HCEC 1CT (cell line): ENCODE results near the gene NR3C2.

Experiments used
- DNase-seq: peaks from one replicate; pipeline ENCODE4 v3.0.0-alpha.2; 2017

The NR3C2 gene

DNA sequence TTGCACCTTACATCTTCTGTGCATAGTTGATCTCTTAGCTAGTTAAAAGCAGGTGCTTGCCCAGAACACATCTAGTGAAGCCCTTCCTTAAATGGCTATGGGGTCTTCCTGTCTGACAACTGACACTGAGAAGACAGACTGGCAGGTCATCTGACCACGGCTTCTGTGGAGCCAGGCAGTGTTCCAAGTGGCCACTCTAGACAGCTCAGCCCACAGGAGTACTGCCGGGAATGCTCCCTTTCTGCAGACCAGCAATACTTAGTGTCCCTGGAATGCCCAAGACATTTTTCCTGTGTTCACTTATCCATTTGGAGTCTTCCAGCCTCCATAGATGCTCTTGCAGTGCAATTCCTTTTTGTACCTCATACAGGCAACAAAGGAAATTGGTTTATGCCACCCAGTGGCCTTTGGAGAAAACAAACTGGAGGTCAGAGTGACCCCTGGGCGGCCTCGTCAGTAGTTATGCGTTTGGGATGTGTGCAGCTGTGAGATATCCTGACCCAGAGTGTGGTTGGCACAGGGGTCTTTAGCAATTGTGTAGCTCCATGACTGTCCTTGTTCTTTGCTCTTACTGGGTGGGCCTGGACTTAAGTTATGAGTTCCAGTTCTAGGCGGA lies 374.8 kb downstream of the NR3C2 start:
- DNase-seq = no peak

DNA sequence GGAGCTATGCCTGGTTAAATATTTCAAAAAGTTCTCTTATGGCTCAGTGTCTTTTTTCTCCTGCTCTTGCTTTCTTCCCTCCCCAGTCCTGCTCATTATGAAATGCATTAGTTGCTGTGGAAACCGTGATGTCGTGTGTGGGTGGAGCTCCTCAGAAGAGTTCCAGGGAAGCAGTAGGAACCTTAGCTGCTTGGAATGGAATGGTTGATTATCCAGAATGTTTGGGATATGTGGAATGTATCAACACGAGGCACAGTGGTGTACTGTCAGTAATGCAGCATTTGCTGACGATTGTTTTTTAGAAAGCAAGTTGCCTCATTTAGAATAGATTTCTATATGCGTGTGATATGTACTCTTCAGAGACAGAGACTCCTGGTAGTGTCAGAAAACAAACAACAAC lies 377.1 kb downstream of the NR3C2 start:
- no peak for DNase-seq

DNA sequence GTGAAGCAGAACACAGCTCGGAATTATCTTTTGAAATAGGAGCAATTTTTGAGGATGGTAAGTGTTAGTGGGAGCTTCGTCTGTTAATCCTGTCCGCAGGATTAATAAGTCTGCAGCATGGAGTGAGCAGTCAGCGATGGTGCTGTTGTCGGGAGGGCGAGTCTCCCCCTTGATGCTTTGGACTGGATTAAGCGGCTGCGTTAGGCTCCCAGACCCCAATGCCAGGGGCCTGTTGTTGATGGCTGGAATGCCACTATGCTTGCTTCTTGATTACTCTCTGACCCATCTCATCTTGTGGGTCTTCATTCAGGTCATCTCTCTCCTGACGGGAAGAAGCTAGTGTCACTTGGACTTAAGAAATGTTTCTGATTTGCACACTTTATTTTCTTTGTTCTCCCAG lies 377.8 kb downstream of the NR3C2 start:
- DNase-seq = no peak

DNA sequence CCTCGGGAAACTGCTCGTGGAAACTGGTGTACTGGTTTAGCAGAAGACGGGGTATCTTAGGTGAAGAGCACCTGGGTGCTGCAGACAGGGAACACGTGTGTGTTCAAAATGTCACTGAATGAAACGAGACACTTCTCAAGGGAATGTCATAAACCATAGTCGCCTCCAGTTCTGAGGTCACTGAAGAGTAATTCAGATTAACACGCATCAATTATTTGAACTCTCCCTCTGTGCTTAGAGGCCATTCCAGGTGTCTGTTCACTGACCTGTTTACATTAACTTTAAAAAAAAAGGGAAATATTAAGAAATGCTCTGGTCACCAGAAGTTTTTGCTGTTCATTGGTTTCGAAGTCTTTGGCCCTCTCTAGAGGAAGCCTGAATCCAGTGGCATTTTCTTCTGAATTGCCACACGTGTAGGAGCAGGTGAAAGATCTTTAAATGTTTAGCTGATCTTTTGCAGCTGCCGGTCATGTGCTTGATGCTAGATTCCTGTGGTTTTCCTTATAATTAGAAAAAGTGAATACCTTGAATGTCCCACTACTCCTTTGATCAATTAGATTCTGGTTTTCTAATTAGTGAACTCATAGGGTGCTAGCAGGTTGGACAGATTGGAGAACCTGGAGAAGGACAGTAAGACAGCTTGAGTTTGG lies 379.8 kb downstream of the NR3C2 start:
- no peak for DNase-seq

DNA sequence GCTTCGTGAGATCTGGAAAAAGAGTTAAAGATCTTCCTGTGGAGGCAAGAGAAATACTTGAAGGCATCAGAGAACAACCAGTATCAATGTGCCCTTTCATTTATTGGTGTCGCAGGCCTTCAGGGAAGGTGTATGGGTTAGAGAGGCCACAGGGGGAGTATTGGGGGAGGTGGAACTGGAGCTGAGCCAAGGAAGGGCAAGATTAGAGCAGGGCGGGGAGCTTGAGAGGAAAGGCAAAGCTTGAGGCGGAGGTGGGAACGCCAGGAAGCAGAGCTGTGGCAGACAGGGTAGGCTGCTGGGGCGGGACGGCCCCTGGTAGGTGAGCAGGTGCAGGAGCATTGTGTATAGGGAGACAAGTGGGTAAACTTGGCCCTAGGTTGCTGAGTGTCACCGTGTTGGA lies 380.4 kb downstream of the NR3C2 start:
- DNase-seq = no peak

DNA sequence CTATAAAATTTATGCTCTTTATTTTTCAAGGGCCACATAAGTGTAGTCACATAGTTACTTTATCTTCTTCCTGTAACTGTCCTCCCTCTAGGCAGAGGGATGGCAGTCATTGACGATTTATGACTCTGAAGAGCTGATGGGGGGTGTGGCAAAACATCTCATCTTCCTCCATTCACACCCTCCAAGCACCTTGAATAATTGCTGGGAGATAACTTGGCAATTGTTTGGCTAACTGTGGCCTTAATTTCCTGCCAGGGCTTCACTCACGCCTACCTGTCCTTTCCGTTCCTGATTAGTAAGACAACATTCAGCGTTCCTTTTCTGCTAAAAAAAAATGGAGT lies 381.1 kb downstream of the NR3C2 start:
- DNase-seq = no peak

DNA sequence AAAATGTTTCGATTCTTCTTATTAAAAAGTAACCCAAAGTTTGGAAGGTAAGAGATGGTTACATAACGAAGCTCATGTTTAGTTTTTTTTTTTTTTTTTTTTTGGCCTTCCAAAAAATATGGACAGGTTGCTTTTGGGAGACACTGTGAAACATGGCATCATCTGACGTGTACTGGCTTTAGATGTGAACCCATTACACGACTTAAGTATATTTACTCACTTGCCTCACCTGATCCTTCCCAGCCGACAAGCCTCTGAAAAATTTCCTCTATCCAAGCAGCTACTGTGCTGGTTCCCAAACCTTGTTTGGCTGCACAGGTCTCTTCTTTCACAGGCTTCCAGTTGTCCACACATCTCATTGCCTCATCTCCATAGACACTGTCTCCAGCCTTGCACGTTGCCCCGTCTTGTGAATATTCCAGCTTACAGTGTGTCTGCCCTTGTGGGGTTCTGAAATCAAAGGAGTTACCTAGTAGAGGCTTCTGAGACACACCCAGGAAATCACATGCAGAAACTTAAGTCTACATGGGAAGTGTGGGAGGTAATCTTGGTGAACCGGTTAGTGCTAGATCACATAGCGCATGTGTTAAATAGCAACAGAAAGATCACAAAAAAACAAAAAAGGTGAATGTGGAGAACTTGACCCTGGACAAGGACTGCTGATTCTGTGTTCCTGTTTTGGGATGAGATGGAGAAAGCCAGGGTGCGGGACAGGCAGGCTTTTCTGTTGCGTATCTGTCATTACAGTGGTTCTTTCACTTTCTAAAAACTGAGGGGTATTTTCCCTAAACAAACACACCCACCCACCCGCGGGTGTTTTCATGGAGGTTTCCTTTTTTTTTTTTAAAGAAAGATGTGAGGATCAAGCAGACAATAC lies 381.7 kb downstream of the NR3C2 start:
- DNase-seq = no peak

DNA sequence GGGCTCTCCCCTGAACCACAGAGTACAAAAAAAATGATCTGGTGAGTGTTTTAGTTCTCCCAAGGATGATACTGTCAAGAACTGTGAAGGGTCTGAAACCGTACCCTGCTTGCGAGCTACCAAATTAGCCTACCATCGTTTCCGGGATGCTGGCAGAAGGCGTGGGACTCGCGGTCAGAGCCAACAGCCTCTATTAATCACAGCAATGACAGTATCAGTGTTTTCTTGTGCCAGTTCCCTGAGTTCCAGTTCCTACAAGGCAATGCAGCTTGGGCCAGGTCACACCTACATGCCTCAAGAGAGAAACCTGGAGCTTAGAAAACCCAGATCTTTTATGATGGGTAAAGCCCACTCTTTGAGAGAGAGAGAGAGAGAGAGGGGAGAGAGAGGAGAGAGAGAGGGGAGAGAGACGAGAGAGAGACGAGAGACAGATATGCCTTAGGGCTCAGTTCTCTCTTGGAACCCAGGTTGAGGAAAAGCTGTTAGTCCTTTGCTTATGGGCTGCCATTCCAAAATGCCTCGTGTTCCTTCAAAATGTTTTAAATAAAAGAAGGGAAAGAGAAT lies 382.5 kb downstream of the NR3C2 start:
- DNase-seq = no peak

DNA sequence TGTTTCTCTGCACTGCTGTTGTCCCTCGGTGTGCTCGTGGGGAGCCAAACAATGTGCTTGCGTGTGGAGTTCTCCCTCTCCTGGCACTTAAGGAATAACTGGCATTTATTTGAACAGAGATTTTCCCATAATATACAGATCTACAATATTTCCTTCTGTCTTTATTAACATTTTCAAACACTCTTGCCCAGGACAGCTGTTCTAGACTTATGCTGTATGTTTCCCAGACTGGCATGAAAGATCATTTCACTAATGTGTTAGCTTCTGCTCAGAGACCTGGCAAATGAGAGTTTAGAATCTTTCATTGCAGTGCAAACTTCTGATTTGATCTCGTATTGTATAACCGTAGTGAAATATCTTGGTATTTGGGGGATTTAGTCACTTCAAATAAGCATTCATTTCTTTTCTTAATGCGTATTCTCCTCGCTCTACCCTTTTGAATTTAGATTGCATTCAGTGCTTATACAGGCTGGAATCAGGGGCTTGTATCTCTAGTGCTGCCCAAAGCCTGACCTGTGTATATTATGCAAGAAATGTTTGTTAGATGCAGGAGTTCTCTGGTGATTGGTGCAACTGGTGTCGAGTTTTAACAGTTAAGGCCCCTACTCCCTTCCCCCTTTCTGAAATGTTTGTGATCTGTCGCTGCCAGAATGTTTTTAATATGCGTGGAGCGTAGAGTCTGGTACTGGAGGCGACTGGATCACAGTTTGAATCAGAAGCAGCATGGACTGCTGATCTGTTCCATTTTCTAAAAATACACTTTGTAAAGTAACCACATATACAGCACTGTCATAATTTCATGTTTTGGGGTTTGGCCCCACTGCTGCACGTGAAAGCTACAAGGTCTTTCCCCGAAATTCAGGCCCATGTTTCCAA lies 384.0 kb downstream of the NR3C2 start:
- no peak for DNase-seq

DNA sequence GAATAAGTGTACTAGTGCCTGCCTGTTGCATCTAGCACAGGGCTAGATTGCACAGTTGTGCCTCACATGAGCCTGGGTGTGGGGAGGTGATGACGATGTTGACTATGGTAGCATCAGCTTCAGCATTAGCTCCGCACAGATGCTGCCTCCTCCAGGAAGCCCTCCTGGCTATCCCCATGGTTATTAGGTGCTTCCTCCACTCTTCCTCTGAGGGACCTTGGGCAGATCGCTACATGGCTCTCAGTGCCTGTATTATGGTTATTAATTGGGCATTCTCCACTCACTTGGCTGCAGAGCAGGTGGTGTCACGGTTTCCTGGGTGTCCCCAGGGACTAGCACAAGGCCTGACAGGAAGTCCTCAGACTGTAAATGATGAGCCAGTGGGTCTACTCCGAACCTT lies 384.7 kb downstream of the NR3C2 start:
- DNase-seq = no peak

DNA sequence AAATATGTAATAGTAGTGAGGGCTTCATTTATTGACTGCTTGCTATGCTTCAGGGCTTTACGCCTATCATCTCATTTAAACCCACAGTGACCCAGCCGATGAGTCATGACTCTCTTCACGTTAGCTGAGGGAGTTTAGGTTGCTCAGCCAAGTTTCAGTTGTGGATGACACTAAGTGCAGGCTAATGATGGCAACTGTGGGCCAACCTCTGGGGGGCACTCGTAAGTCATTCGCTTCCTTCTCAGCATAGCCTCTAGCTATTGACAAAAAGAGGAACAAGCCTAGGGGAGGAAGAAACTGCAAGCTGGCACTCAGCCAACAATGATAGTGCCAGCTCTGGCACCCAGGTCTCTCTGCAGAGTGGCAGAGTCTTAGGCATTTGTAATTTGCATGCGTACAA lies 385.3 kb downstream of the NR3C2 start:
- peak; percentile 34 for DNase-seq

DNA sequence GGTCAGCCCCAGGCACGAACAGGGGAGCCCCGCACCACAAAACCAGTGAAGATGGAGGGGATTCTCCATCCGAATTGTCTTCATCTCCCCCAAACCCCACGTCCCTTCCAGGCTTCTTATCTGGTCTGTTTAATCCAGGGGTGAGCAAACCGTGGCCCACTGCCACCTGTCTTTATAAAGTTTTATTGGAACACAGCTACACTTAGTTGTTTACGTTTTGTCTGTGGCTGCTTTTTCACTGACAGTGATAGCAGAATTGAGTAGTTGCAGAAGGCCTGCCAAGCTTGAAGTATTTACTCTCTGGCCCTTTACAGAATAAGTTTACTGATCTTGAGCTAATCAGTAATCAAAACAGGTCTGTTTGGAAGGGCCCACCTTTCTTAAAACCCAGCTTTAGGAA lies 386.4 kb downstream of the NR3C2 start:
- no peak for DNase-seq

DNA sequence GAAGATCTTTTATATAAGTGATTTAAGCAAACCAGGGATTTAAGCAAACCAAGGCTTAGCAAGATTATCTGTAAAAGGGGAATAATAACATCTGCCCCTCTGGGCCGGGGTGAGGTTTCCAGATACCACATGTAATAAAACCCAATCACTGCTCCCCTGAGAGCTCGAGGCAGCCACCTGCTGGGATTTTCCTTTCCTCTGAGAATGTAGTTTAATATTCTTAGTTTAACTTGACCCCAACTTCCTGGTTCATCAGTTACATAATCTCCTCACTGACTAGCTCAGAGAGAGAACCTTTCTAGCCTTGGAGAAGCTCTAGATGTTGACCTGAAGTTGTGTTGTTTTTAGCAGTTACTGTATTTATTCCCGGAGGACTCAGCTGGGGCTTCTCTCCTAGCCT lies 387.9 kb downstream of the NR3C2 start:
- DNase-seq = no peak

DNA sequence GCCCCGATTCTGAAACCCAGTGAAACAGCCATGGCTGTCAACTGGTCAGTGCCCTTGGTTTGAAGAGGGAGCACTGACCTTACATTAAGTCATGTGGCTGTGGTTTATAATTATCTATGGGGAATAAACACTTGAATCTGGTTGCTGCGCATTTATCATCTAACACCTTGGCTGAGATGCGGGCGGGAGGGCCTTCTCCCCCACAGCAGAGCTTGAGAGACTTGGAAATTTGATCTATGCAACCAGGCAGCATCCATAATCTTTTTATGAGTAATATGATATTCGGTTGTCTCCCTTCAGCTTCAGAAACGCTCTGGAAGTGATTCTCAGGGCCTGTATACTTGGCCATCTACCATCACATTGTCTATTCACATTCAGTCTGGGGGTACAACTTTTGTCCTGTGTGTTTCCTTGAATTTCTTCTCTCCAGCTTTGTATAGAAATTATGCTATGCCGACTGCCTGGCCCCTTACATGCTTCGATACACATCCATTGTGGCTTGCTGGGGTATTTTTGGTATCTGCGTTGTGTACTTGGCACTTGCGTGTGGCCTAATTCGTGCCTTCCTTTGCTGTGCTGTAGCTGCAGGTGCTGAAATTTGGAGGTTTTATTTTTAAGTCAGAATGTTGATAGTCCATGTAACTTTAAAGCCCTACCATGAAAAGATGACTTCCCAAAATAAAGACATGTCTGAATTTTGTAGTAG lies 388.8 kb downstream of the NR3C2 start:
- no peak for DNase-seq

DNA sequence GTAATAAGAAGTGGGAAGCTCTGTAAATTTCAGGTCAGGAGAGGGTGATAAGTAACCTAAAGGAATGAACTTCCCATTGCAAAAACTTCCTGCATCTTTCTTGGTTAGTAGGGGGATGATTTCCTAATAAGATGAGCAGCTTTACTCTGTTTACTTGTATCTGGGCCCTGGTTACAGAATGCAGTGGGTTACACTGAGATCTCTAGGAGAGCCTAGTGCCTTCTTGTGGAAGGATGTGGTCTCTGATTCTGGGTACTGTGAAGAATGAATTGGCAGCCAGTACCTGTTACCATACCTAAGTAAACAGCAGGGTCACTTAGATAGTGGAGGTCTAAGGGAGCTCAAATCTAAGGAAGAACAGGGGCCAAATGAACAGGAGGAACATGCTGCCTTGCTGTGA lies 389.8 kb downstream of the NR3C2 start:
- DNase-seq = no peak

DNA sequence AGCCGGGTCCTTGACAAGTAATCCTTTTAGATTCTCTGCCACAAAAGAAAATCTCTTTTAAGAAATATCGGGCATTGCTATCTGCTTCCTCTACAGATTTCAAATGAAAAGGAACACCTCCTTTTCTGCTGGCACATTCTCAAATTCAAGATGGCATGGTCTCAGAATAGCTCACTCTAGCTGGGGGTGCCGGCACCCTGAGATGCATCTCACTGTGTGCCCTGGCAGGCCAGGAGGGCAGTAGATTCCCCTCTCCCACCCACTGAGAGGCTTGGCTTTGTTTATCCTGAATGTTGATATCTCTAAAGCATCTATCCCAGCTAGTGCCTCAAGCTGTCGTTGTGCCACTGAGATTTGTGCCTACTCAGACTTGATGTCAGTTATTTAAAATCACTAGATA lies 390.8 kb downstream of the NR3C2 start:
- DNase-seq = no peak

DNA sequence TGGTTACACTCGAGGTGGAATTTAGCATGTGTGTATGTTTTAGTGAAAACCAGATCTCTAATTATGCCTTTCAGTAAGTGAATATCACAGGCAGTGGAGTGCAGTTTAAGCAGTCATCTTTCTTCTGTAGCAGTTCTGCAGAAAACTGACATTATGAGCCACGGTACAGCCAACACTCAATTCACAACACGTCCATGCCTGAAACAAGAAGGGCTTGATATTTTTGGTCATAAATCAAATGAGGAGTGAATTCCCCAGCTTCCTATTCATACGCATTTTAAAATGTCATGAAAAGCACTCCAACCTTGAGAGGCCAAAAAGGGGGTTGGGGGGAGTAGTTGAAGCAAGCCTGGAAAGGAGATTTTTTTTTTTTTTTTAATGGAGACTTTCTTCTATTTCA lies 393.6 kb downstream of the NR3C2 start:
- DNase-seq = no peak

DNA sequence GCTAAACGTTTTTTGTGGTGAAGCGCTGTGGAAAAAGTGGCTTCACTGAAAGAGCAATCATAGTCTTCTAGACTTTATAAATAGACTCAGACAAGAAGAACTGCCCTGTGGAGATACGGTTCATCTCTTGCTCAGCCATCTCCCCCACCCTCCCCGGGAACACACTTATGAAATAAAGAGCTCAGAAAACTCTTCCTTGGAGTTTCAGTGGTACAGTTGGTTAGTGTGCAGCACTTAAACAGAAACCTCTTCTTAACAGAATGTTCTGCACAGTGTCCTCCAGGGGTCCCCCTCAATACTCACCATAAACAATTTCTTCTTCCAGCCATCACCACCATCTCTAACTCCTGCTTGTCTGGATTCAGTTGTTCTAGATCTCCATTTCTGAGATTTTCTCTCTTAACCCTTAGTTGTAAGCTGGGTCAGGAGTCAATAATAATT lies 397.3 kb downstream of the NR3C2 start:
- DNase-seq = no peak

DNA sequence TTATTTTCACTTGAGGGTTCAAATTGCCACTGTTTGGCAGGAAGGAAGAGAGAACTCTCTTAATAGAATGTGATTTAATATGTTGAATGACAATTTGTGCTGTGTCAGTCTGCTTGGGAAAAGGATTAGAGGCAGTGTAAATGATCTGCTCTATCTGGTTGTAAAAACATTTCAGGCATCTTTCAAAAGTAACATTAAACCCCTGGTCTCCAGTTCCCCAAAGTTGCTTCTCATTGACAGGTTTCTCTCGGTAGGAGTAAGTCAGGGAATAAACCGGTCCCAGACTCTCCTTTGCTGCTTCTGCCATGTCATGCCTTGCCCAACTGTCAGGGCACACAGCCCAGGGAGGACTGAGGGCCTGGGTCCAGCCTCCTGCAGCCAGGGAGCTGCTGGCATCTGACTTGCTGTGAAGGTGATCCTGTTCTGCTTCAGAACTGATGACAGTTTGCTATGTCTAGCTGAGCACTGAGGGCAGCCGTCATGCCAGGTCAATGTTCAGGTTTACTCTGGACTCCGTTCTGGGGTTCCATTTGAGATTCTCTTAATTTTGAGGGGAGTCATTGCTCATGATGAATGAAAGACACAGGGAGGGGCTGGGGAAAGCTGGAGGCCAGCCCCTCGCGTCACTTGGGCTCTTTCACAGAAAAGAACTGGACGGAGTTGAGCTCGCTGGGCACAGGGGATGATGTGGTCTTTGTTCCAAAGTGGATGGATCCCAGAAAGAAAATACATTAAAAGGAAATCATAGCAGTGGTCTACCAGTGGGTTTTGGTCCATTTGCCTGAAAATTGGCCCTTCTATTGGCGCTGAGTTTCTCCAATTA lies 397.9 kb downstream of the NR3C2 start:
- no peak for DNase-seq

DNA sequence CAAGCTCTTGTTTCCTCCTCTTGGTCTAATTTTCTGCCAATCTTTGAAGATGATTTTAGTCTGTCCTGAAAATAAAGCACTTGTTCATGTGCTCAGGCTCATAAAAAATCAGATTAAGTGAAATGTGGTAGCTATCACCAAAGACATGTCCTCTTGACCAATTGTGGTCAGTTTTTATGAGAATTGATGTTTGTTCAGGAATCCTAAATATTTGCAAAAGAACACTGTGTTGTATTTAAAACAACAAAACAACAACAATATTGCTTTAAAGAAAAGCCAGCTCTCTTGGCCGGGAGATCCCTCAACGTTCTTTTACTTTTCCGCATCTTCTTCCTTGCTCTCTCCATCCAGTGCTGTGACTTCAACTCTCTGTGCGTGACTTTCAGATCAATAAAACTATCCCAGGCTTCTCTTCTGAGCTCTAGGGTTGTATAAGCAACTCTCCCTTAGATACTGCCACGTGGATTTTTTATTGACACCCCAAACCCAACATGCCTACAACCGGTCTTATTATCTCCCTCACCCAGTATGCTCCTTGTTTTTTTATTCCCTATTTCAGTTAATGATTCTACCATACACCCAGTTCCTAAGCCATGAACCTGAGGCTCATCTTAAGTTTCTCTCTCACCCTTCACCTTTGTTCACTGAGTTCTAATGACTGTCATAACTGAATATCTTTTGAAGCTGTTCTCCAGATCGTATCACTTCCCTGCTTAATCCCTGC lies 400.4 kb downstream of the NR3C2 start:
- DNase-seq = no peak

DNA sequence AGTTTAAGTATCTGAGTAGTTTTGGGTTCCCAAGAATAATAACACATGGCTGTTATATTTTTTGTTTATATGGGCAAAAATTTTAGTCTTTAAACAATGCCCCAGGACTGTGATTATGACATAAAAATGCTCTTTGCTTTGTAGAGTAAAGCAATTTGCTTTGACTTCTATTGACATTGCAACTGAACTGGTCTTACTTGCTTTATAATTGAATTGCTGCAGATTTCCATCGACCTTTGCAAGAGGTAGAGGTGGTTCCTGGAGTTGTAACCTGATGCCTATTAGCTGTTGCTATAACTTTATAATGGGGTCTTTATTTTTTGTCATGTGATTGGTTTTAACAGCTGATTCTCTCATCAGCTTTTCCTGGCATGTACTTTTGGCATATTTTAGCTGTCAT lies 407.4 kb downstream of the NR3C2 start:
- no peak for DNase-seq
